ENCODE data around the gene HAPLN2.

DNA sequence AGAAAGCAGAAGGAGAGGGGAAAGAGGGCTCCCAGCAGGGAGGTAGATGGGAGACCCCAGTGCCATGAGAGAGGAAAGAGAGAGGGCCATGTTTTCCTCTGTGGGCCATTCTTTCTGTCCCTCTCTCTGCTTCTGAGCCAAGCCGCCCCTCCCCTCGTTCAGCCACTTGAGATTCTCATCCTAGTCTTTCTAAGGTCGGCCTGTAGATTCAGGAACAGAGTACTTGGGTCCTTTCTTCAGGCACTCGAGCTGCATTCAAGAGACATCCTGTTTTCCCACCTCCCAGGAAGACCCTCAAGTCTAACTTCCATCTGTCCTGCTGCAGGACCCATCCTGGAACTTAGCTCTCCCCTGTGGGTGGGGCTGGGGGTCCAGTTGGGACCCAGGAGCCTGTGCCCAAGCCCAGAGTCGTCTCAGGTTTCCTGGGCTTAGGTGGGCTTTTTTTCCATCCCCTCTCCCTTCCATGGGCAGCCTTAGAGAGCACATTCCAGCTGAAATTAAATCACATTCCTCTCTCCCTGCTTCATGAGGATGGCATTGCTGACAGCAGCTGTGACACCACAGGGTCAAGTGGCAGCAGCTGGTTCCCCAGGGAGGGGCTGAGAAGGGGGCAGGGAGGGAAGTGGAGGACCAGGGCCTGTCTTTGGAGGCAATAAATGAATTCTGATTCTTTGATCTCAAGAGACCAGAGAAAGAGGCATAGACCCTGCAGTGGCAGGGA is 45.0 kb downstream of the HAPLN2 start:
- TF ChIP-seq, protein P1, sequence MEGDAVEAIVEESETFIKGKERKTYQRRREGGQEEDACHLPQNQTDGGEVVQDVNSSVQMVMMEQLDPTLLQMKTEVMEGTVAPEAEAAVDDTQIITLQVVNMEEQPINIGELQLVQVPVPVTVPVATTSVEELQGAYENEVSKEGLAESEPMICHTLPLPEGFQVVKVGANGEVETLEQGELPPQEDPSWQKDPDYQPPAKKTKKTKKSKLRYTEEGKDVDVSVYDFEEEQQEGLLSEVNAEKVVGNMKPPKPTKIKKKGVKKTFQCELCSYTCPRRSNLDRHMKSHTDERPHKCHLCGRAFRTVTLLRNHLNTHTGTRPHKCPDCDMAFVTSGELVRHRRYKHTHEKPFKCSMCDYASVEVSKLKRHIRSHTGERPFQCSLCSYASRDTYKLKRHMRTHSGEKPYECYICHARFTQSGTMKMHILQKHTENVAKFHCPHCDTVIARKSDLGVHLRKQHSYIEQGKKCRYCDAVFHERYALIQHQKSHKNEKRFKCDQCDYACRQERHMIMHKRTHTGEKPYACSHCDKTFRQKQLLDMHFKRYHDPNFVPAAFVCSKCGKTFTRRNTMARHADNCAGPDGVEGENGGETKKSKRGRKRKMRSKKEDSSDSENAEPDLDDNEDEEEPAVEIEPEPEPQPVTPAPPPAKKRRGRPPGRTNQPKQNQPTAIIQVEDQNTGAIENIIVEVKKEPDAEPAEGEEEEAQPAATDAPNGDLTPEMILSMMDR (IDR thresholded peaks at IDR 0.05): no peak
- TF ChIP-seq POLR2A (IDR thresholded peaks at IDR 0.05): no peak

Measured in thyroid gland (tissue), 4 donors.